ENCODE measurements around the gene ALPI. TPM values are rescaled to one million over a fixed set of nuclear protein-coding genes. Genes with fewer than 3 reads are reported as not detected.
A peak's percentile ranks its signal among the peaks of the same experiment; 100 is the strongest.
"Not testable (repeated sequence)": the region's sequence is repeated elsewhere in the genome, so short reads cannot be mapped to it uniquely, and the experiment has no call there.

The ALPI gene
- total RNA-seq, 1 donor from 2014 or later: not detected

- no peak for DNase-seq
- H3K4me3 Mint-ChIP-seq: no peak overlapping the region
- H3K27ac Mint-ChIP-seq: no peak overlapping the region
- H3K27me3 Mint-ChIP-seq: peaks cover 54% of the 10 kb centered on the region
- peaks cover 11% of the 10 kb centered on the region for H3K4me1 Mint-ChIP-seq
- H3K36me3 Mint-ChIP-seq (ENCODE audit: low read depth): peaks cover 2% of the 10 kb centered on the region
- peaks cover under 1% of the 10 kb centered on the region for H3K9me3 Mint-ChIP-seq
- intact Hi-C loops (cut with micrococcal nuclease): loop anchor here (10.0 kb wide), 1 partner anchor 67 kb away; the partner anchor contains the start of gene ECEL1
Measured at GRCh38 chr2:232417489-232417888, 38.5 kb upstream of the ALPI start.

GRCh38 chr2:232418056-232418455 lies 37.9 kb upstream of the ALPI start:
- intact Hi-C loops (cut with micrococcal nuclease): loop anchor here (10.0 kb wide), 1 partner anchor 67 kb away; the partner anchor contains the start of gene ECEL1
- Mint-ChIP-seq H3K36me3 (ENCODE audit: low read depth) (peaks cover 2% of the 10 kb centered on the region), H3K9me3 (peaks cover 5% of the 10 kb centered on the region), H3K27ac (no peak overlapping the region), H3K27me3 (peaks cover 54% of the 10 kb centered on the region), H3K4me1 (peaks cover 7% of the 10 kb centered on the region), H3K4me3 (peak overlapping the region; percentile 45)
- no peak for DNase-seq

GRCh38 chr2:232418466-232419244 lies 37.3 kb upstream of the ALPI start:
- Mint-ChIP-seq H3K36me3 (ENCODE audit: low read depth) (peaks cover 2% of the 10 kb centered on the region), H3K27me3 (peaks cover 54% of the 10 kb centered on the region), H3K9me3 (peaks cover 5% of the 10 kb centered on the region), H3K4me3 (peak overlapping the region; percentile 76), H3K4me1 (peaks cover 3% of the 10 kb centered on the region), H3K27ac (no peak overlapping the region)
- intact Hi-C loops (cut with micrococcal nuclease): loop anchor here (10.0 kb wide), 1 partner anchor 66 kb away; the partner anchor contains the start of gene ECEL1
- peak; percentile 64 for DNase-seq

- DNase-seq: no peak
- intact Hi-C loops (cut with micrococcal nuclease): loop anchor here (10.0 kb wide), 1 partner anchor 65 kb away; the partner anchor contains the start of gene ECEL1
- Mint-ChIP-seq H3K27me3 (peaks cover 53% of the 10 kb centered on the region), H3K4me3 (peak overlapping the region; percentile 76), H3K36me3 (ENCODE audit: low read depth) (peaks cover 2% of the 10 kb centered on the region), H3K27ac (no peak overlapping the region), H3K9me3 (peaks cover 5% of the 10 kb centered on the region), H3K4me1 (peaks cover 3% of the 10 kb centered on the region)
Measured at GRCh38 chr2:232419245-232420072, 36.5 kb upstream of the ALPI start.

- H3K27me3 Mint-ChIP-seq: peaks cover 56% of the 10 kb centered on the region
- intact Hi-C loops (cut with micrococcal nuclease): no loop called here
- DNase-seq: no peak
Measured at GRCh38 chr2:232420073-232420454, 35.9 kb upstream of the ALPI start.

GRCh38 chr2:232420463-232421188 lies 35.3 kb upstream of the ALPI start:
- peak; percentile 82 for DNase-seq
- H3K4me3 Mint-ChIP-seq: peak overlapping the region; percentile 45
- intact Hi-C loops (cut with micrococcal nuclease): no loop called here

More at GRCh38 chr2:232420073-232420454, 35.9 kb upstream of the ALPI start:
- H3K4me1 Mint-ChIP-seq: peaks cover 3% of the 10 kb centered on the region
- H3K4me3 Mint-ChIP-seq: no peak overlapping the region
- H3K9me3 Mint-ChIP-seq: peaks cover 5% of the 10 kb centered on the region
- H3K36me3 Mint-ChIP-seq (ENCODE audit: low read depth): peaks cover 2% of the 10 kb centered on the region
- no peak overlapping the region for H3K27ac Mint-ChIP-seq

GRCh38 chr2:232421189-232421785 lies 34.7 kb upstream of the ALPI start:
- H3K4me3 Mint-ChIP-seq: peak overlapping the region; percentile 39
- peaks cover 5% of the 10 kb centered on the region for H3K9me3 Mint-ChIP-seq
- H3K27me3 Mint-ChIP-seq: peaks cover 59% of the 10 kb centered on the region
- intact Hi-C loops (cut with micrococcal nuclease): no loop called here
- peaks cover 3% of the 10 kb centered on the region for H3K4me1 Mint-ChIP-seq
- H3K36me3 Mint-ChIP-seq (ENCODE audit: low read depth): peaks cover 2% of the 10 kb centered on the region
- no peak overlapping the region for H3K27ac Mint-ChIP-seq
- no peak for DNase-seq

More at GRCh38 chr2:232420463-232421188, 35.3 kb upstream of the ALPI start:
- Mint-ChIP-seq H3K36me3 (ENCODE audit: low read depth) (peaks cover 2% of the 10 kb centered on the region), H3K9me3 (peaks cover 5% of the 10 kb centered on the region), H3K27me3 (peaks cover 59% of the 10 kb centered on the region), H3K4me1 (peaks cover 3% of the 10 kb centered on the region), H3K27ac (no peak overlapping the region)

- Mint-ChIP-seq H3K27me3 (peaks cover 59% of the 10 kb centered on the region), H3K27ac (no peak overlapping the region), H3K36me3 (ENCODE audit: low read depth) (peaks cover 2% of the 10 kb centered on the region), H3K9me3 (peaks cover 5% of the 10 kb centered on the region), H3K4me3 (no peak overlapping the region), H3K4me1 (peaks cover 3% of the 10 kb centered on the region)
- intact Hi-C loops (cut with micrococcal nuclease): no loop called here
- no peak for DNase-seq
Measured at GRCh38 chr2:232422051-232422450, 33.9 kb upstream of the ALPI start.

- H3K27ac Mint-ChIP-seq; H3K36me3 Mint-ChIP-seq (ENCODE audit: low read depth); H3K4me1 Mint-ChIP-seq; intact Hi-C loops (cut with micrococcal nuclease); H3K9me3 Mint-ChIP-seq; DNase-seq; H3K4me3 Mint-ChIP-seq: not testable (repeated sequence)
- H3K27me3 Mint-ChIP-seq: peaks cover 58% of the 10 kb centered on the region
Measured at GRCh38 chr2:232422996-232423395, 33.0 kb upstream of the ALPI start.

GRCh38 chr2:232423407-232423806 lies 32.5 kb upstream of the ALPI start:
- DNase-seq; H3K4me3 Mint-ChIP-seq; H3K27ac Mint-ChIP-seq; H3K9me3 Mint-ChIP-seq; H3K36me3 Mint-ChIP-seq (ENCODE audit: low read depth); intact Hi-C loops (cut with micrococcal nuclease); H3K4me1 Mint-ChIP-seq: not testable (repeated sequence)
- H3K27me3 Mint-ChIP-seq: peaks cover 53% of the 10 kb centered on the region

- Mint-ChIP-seq H3K4me3 (no peak overlapping the region), H3K36me3 (ENCODE audit: low read depth) (no peaks in the 10 kb centered on the region), H3K4me1 (no peaks in the 10 kb centered on the region), H3K27ac (no peak overlapping the region), H3K27me3 (peaks cover 4% of the 10 kb centered on the region), H3K9me3 (no peaks in the 10 kb centered on the region)
- intact Hi-C loops (cut with micrococcal nuclease): no loop called here
- DNase-seq: no peak
Measured at GRCh38 chr2:232431705-232432590, 24.0 kb upstream of the ALPI start.

GRCh38 chr2:232432598-232433184 lies 23.3 kb upstream of the ALPI start:
- no peak overlapping the region for H3K27ac Mint-ChIP-seq
- no peak overlapping the region for H3K4me3 Mint-ChIP-seq
- H3K27me3 Mint-ChIP-seq: peaks cover 4% of the 10 kb centered on the region
- no peaks in the 10 kb centered on the region for H3K36me3 Mint-ChIP-seq (ENCODE audit: low read depth)
- H3K9me3 Mint-ChIP-seq: no peaks in the 10 kb centered on the region
- no peak for DNase-seq
- H3K4me1 Mint-ChIP-seq: no peaks in the 10 kb centered on the region
- intact Hi-C loops (cut with micrococcal nuclease): no loop called here
